ENCODE results near the gene NACC2.

NACC2 gene

DNA sequence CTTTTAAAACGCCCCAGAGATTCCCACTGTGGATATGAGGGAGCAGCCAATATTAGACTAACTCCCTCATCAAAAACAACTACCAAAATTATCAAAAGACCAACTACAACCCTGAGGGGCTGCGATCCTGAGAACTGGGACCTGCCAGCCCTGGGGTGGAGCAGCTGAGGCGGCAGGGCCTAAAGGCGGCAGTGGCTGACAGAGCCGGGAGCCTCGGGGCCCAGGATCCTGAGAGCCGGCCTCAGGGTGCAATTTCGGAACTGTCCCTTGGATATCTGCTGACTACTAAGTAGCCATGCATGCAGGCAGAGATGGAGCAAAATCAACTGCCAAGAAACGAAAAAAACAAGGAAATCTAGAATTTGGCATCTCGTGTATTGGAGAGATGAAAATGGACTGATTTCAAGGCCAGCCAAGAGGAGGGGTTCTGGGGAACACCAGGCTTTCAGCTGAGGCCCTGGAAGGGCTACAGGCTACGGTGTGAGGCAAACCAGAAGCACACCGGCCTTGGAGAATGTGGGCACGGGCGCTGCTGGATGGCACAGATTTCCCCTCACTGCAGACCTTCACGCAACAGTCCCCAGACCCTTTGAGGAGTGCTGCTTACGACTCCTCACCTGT is 70.3 kb downstream of the NACC2 start:
- DNase-seq (ENCODE audit: low read depth in 1 of 2, low spot score in 1 of 2) = no peak

DNA sequence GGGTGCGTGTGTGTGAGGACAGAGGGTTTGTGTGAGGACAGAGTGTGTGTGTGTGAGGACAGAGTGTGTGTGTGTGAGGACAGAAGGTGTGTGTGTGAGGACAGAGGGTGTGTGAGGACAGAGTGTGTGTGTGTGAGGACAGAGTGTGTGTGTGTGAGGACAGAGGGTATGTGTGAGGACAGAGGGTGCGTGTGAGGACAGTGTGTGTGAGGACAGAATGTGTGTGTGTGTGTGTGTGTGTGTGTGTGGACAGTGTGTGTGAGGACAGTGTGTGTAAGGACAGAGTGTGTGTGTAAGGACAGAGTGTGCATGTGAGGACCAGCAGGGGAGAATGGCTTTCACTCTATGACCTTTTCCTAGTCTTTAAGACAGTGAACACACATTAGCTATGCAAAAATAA is 70.8 kb downstream of the NACC2 start:
- DNase-seq (ENCODE audit: low read depth in 1 of 2, low spot score in 1 of 2) = no peak

DNA sequence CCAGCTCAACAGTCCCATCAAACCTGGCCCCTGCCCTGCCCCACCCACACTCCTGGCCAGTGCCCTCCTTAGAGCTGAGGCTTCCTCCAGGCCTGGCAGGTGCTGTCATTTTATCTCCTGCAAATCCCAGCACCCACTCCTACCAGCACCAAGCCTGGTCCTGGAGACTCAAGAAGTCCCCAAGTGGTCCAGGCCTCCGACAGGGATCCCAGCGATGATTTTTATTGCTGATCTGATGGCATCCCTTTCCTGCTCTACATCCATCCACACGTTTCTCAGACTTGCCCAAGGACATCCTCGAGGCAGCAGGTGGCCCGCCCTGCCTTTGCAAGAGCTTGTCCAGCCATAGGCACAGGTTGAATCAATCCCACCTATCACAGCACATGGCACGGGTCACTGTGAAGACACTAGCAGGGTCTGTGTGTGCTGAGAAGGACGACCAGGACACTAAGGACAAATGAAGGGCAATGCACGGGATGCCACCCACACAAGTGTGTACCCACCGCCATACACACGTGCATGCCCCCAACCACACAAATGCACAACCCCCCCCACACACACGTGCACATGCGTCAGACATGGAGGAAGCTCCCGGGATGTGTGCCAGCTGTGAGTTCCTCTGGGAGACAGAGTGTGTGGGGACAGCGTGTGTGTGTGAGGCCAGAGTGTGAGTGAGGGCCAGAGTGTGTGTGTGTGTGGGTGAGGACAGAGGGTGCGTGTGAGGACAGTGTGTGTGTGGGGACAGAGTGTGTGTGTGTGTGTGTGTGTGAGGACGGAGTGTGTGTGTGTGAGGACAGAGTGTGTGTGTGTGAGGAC is 71.5 kb downstream of the NACC2 start:
- DNase-seq (ENCODE audit: low read depth in 1 of 2, low spot score in 1 of 2) = no peak

DNA sequence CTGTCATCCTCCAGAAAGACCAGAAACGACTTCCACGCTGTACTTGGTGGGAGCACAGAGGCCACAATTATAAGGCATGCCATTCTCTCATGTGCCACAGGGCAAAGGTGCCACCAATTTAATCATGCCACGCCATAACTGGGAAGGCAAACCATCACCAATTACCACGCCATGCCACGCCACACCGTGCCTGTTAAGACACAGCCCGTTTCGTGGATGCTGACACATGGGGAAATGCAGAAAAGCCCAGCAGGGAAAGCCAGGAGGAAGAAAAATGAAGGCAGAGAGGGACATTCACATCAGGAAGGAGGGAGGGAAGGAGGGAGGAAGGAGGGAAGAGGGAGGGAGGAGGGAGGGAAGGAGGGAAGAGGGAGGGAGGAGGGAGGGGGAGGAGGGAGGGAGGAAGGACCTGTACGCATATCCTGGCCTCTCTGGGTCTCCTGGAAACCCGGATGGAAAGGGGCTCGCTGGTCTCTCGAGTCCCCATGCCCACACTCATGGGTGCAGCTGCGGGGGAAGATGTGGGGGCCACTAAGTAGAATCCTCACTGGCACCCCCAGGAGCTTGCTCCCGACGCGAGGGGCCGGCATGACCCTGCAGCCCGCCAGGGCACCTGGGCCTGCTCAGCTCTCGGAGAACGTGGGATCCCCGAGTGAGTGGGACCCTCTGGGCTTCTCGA is 72.2 kb downstream of the NACC2 start:
- DNase-seq (ENCODE audit: low read depth in 1 of 2, low spot score in 1 of 2) = no peak

DNA sequence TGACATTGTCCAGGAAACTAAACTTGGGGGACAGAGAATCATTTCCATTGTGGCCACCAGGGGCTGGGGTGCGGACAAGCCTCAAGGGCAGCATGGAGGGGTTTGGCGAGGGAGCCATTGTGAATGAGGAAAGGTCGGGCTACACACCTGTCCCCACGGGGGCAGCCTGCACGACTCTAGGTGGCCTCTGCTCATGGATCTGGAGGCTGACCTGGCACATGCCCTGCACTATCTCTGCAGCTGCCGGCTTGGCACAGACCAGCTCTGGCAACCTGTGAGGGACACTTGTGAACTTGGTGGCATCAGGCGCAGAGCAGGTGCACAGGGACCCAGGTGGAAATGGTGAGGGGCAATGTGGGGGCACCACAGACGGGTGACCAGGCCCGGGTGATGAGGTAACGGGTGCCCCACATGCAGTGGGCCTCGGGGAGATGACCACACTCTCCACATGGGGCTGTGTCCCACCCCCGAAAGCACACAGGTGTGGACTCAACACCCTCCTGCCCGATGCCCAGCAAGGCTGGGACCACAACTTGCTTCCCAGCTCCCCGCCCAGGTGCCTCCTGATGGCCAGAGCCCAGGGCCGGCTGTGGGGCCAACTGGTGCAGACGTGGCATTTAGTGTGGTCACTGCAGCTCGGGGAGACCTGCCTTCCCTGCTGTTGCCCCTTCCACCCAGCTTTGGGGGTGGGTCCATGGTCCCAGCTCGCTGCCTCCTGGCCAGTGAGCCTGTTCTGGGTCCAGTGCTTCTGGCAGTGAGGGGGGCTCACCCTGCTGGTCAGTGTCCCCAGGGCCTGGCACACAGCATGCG is 73.0 kb downstream of the NACC2 start:
- no peak for DNase-seq (ENCODE audit: low read depth in 1 of 2, low spot score in 1 of 2)

DNA sequence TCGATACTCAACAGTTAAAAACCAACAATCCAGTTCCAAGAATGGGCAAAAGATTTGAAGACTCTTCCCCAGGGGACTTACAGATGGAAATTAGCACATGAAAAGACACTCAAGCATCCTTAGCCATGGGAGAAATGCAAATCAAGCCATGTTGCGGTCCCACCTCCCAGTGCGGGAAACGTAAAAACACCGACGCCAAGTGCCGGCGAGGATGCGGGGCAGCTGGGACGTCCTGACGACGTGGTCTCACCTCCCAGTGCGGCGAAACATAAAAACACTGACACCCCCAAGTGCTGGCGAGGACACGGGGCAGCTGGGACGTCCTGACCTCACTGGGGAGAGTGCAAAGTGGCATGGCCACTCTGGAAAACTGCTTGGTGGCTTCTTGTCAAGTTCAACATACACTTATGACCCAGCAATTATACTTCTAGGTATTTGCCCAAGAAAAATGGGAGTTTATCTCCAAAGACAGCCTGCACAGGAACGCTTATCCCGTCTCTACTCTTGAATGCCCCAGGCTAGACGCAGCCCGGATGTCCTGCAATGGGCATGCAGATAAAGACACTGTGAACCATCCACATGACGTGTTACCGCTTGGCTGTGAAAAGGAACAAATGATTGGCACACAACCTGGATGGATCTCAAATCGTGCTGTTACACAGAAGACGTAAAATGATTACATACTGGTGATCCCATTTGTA is 73.8 kb downstream of the NACC2 start:
- DNase-seq (ENCODE audit: low read depth in 1 of 2, low spot score in 1 of 2) = no peak

DNA sequence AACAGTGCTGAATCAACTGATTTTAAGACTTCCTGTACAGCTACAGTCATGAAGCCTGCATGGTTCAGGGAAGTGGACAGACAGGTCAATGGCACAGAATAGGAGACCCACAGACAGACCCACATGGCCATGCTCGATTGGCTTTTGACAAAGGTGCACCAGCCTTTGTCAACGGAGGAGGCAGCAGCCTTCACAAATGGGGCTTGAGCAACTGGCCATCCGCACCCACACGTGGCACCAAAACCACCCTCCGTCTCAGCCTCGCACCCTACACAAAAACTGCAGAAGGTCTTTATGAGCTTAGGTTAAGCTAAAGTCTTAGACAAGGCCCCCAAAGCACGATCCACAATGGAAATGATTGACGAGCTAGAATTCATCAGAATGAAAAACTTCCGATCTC is 74.4 kb downstream of the NACC2 start:
- no peak for DNase-seq (ENCODE audit: low read depth in 1 of 2, low spot score in 1 of 2)

DNA sequence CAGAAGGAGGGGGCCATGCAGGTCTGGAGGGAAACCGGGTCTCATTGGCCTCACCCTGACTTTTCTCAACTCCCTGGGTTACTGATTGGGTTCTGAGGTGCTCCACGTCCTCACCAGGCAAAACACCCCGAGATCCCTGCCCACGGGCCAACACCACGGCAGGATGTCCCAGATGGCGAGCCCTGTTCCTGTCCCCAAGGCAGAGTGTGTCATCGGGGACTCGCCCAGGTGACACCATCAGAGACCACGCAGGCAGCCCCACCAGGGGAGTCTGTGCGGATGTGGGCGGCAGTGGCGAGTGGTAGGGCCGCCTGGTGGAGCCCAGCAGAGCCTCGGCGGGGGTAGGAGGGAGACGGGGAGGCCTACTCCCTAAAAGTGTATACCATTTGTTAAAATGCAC is 74.9 kb downstream of the NACC2 start:
- no peak for DNase-seq (ENCODE audit: low read depth in 1 of 2, low spot score in 1 of 2)

DNA sequence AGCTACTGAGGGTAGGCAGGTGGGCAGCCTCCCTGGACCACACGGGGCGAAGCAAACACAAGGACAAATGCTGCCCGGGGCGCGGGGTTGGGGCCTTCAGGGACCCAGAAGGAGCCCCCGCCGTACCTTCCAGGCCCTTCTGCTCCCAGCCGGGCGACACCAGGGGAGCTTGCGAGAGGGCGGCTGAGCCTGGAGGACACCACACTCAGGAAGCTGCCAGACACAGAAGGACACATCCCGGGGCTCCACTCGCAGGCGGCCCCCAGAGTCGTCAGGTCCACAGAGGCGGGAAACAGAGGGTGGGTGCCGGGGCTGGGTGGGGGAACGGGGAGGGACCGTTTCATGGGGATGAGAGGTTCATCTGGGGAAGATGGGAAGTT is 75.4 kb downstream of the NACC2 start:
- no peak for DNase-seq (ENCODE audit: low read depth in 1 of 2, low spot score in 1 of 2)

DNA sequence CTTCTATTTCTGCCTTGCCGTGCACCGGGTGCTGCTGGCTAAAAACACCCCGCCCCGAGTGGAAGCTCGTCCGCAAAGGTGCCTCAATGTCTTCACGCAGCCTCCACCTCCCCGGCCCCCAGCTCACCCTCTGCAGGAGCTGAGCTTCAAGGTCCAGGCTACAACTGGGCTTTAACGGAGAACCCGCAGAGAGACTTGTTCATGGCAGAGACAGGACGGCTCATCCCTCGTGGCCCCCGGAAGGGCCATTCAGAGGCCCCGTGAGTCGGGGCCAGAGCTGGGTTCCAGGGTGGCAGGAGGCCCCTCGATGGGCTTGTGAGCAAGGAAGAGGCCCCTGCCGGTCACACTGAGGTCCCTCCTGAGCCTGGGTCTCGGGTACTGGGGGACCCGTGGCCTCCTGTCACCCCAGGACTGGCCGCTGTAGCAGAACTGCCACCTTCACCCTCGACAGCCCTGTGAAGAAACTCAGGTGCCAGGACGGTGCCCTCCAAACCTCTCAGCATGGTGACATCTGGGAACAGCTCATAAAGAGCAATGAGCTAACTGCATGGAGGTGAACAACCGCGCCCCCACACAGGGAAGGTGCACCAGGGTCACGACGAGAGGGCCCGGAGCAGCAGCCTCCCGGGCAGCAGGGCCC is 75.9 kb downstream of the NACC2 start:
- DNase-seq (ENCODE audit: low read depth in 1 of 2, low spot score in 1 of 2) = no peak

DNA sequence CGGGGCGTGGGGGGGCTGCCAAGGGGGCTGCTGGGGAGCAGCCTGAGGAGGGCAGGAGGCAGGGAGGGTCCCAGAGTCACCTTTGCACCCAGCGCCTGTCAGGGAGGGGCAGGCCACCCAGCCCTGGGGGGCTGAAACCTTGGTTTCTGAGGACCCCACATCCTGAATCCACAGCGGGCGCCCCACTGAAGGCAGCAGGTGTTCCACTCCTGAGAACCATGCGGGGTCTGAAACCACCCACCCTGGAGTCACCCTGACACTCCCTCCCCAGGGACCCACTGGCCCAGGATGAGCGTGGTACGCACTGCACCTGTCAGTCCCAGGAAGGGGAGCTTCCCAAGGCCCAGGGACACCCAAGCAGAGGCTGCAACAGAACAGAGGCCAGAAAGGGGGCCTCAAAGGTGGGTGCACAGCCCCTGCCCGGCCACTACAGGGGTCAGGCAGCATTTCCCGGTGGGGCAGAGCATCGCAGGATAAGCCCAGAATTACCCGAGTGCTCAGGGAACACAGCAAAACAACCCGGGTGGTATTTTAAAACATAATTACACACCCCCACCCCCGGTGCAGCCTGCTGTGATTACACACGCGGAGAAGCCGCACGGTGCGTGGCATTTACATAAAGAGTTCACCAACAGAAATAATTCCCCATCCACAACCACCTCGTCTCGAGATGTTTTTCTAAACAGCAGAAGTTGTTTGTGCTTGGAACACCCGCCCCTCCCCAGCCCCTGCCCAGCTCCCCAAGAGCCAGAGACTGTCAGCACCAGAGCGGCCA is 76.6 kb downstream of the NACC2 start:
- no peak for DNase-seq (ENCODE audit: low read depth in 1 of 2, low spot score in 1 of 2)

DNA sequence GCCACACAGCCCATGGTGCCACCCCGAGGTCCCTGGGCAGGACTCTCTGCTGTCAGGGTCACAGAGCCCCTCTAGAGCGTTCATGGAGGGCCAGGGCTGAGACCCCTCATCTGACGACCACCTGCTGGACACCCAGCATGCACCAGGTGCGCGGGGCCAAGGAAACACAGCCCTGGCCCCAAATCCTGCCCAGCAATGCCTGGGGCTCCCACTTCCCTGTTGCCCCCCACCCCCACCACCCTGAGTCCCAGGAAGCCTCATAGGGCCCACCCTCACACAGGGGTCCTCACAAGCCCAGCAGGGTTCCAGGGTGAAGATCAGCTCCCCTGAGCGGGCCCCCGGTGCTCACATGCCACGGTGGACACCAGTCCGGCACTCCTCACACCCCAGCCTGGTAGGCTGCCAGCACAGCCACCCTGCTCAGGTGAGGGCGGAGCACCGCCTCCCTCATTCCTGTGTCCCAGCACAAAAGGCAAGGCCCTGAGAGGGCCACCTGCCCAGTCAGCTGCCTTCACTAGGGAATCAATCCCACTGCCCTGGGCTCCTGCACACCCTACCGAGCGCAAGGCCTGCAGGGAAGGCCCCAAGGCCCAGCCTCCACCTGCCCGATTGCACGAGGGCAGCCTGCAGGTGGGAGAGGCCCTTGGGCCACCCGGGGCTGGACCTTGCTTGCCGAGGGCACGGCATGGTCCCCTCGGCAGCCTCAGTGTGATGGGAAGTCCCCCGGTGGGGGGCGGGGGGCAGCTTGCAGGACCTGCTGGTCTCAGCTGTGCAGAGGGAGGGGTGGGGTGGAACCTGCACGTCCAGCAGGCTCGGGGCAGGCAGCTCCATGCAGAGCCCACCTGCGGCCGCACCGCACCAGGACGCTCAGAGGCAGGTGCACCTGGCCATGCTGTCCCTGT is 77.5 kb downstream of the NACC2 start:
- no peak for DNase-seq (ENCODE audit: low read depth in 1 of 2, low spot score in 1 of 2)

DNA sequence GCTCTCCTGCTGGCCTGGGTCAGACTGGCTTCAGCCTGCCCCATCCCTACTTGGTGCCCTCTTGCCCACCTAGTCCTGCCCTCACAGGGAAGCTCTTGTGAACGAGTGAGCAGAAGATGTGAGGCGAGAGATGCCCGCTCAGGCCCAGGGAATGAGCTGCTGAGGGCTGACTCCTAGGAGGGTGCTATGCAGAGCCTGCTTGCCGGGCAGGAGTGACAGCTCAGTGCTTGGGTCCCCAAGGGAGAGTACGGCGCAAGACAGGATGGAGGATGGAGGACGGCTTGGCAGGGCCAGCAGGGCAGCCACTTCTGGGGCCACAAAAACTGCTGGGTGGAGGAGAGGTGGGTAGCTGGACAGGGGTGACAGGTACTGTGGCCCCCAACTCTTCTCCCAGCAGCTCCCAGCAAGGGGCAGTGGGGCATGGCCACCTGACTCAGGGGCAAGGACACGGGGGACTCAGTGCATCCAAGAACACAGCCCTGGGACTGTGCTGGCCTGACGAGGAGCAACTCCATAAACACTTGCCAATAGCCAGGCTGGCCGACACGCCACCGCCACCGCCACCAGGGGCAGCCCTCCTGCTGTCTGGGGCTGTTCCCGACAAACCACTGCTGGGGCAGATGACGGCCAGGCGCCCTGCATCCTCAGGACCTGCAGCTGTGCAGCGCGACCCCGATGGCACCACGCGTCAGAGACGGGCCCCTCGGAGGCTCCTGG is 78.4 kb downstream of the NACC2 start:
- no peak for DNase-seq (ENCODE audit: low read depth in 1 of 2, low spot score in 1 of 2)

DNA sequence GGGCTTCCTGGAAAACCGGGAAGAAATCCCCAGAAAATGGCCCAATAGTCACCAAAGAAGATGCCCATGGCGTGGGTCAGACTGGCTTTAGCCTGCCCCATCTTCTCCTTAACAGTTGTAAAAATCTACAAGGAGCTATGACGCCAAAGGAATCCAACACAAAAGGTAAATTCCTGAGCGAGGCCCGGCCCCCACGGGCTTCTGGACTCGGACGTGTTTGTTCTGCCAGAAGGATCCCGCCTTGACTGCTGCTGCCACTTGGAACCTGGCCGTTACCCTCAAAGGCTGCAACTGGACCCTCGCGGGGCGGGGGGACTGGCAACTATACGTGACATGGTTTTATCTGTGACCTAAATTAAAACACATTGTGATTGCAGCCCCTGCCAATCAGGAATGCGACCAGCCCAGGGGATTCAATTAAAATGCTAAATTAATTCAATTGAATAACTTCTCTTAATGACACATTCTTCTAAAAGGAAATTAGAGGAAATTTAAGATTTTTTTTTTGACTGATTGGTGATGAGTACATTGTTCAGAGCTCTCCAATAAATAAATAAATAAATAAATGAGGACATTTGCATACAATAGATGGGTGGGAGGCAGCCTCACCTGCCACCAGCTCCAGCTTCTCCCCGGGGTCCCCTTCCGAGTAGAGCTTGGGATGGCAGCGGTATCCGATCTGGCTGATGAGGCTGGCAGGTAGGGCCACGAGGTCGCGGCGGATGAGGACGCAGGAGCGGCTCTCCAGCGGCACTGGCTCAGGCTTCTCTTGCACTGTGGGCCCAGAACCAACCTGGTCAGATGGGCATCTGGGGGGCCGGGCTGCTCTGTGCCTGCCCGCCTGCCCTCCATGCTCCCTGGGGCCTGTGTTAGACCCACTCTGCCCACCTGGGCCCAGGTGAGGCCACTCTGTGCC is 79.2 kb downstream of the NACC2 start:
- no peak for DNase-seq (ENCODE audit: low read depth in 1 of 2, low spot score in 1 of 2)

DNA sequence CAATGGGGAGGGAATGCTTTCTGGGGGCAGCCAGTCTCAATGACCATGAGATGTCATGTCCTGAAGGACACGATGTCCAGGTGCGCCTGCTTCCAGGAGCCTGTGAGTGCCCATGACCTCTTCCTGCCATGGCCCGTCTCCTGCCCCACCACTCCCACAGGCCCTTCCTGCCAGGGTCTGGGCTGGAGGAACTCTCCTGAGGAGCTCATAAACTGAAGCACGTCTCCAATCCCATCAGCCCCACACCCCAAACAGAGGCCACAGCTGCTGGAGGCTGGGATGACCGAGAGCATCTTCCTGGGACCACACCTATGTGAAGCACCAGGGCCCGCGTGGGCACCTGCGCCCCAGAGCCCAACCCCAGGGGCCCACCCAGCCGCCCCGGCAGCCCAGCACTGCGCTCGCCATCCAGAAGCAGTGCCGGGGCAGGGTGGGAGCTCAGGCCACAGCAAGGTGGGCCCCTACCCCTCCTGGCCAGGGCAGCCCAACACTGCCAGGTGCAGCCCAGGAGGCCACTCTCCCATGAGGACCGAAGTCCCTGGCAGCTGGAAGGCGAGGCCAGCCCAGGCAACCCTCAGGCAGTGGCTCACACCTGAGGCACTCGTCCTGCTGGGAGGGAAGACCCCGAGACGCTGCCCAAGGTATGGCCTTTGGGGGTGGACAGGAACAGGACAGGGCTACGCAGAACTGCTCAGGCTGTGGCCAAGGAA is 80.0 kb downstream of the NACC2 start:
- no peak for DNase-seq (ENCODE audit: low read depth in 1 of 2, low spot score in 1 of 2)

DNA sequence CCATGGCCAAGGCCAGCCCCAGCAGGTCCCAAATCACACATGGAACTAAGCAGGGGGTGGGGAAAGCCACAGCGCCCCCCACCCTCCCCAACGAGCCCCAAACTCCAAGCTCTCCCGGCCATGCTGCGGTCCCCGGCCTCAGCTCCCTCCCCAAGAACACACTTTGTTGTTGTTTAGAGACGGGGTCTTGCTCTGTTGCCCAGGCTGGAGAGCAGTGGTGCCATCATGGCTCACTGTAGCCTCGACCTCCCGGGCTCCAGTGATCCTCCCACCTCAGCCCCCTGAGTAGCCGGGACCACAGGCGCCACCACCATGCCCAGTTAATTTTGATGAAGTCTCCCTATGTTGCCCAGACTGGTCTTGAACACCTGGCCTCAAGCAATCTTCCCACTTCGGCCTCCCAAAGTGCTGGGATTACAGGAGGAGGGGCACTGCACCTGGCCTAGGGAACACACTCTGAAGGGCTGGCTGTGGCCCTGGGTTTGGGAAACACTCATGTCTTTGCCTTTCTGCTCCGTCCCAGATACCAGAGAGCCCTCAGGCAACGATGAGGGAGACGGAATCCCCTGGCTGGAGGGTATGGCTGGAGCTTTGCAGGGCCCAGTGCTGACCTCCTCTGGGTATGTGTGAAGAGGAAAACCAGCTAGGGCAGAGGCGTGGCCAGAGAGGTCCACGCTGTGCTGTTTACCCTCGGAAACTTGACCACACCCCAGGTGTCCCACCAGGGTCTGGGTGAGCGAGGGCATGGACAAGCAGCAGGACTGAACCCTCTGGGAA is 80.8 kb downstream of the NACC2 start:
- no peak for DNase-seq (ENCODE audit: low read depth in 1 of 2, low spot score in 1 of 2)
